ENCODE data around the gene DNAI2.
"Not testable (repeated sequence)": the region's sequence is repeated elsewhere in the genome, so short reads cannot be mapped to it uniquely, and the experiment has no call there.

DNAI2 gene

GRCh38 chr17:74276051-74276476, 2.0 kb downstream of the DNAI2 start:
- Histone ChIP-seq H3K27ac (no peak overlapping the region), H3K27me3 (peaks cover 35% of the 10 kb centered on the region), H3K4me3 (ENCODE audit: low read depth in 1 of 2, low read length in 1 of 2) (no peak overlapping the region), H3K36me3 (no peaks in the 10 kb centered on the region), H3K9me3 (no peaks in the 10 kb centered on the region), H3K4me1 (ENCODE audit: control insufficient read depth in 1 of 2, insufficient read depth in 1 of 2, low read depth in 1 of 2, low read length in 1 of 2) (no peaks in the 10 kb centered on the region)
- TF ChIP-seq CTCF (IDR thresholded peaks at IDR 0.05): no peak

- Histone ChIP-seq H3K27ac (no peak overlapping the region), H3K4me1 (ENCODE audit: control insufficient read depth in 1 of 2, insufficient read depth in 1 of 2, low read depth in 1 of 2, low read length in 1 of 2) (no peaks in the 10 kb centered on the region), H3K4me3 (ENCODE audit: low read depth in 1 of 2, low read length in 1 of 2) (no peak overlapping the region), H3K27me3 (peaks cover 35% of the 10 kb centered on the region), H3K36me3 (no peaks in the 10 kb centered on the region), H3K9me3 (no peaks in the 10 kb centered on the region)
- TF ChIP-seq CTCF (IDR thresholded peaks at IDR 0.05): no peak
Observed at GRCh38 chr17:74276541-74277009, 2.5 kb downstream of the DNAI2 start.

GRCh38 chr17:74277935-74278334, 3.9 kb downstream of the DNAI2 start:
- Histone ChIP-seq H3K27ac (no peak overlapping the region), H3K36me3 (no peaks in the 10 kb centered on the region), H3K9me3 (no peaks in the 10 kb centered on the region), H3K27me3 (peaks cover 34% of the 10 kb centered on the region), H3K4me1 (ENCODE audit: control insufficient read depth in 1 of 2, insufficient read depth in 1 of 2, low read depth in 1 of 2, low read length in 1 of 2) (peaks cover 3% of the 10 kb centered on the region in 2 experiments), H3K4me3 (ENCODE audit: low read depth in 1 of 2, low read length in 1 of 2) (no peak overlapping the region)
- no peak for TF ChIP-seq CTCF (IDR thresholded peaks at IDR 0.05)

GRCh38 chr17:74279617-74280016, 5.6 kb downstream of the DNAI2 start:
- not testable (repeated sequence) for H3K4me3 ChIP-seq (ENCODE audit: low read depth in 1 of 2, low read length in 1 of 2); H3K36me3 ChIP-seq; H3K27ac ChIP-seq; H3K9me3 ChIP-seq; H3K4me1 ChIP-seq (ENCODE audit: control insufficient read depth in 1 of 2, insufficient read depth in 1 of 2, low read depth in 1 of 2, low read length in 1 of 2)
- H3K27me3 ChIP-seq: peaks cover 25% of the 10 kb centered on the region

- no peaks in the 10 kb centered on the region for H3K36me3 ChIP-seq
- H3K4me3 ChIP-seq (ENCODE audit: low read depth in 1 of 2, low read length in 1 of 2): no peak overlapping the region
- peaks cover 25% of the 10 kb centered on the region for H3K27me3 ChIP-seq
- H3K4me1 ChIP-seq (ENCODE audit: control insufficient read depth in 1 of 2, insufficient read depth in 1 of 2, low read depth in 1 of 2, low read length in 1 of 2): peaks cover 4 to 7% of the 10 kb centered on the region in 2 experiments
- H3K27ac ChIP-seq: no peak overlapping the region
- no peaks in the 10 kb centered on the region for H3K9me3 ChIP-seq
- TF ChIP-seq CTCF (IDR thresholded peaks at IDR 0.05): no peak
Observed at GRCh38 chr17:74280093-74280513, 6.1 kb downstream of the DNAI2 start.

GRCh38 chr17:74281799-74282198, 7.8 kb downstream of the DNAI2 start:
- no peak for TF ChIP-seq CTCF (IDR thresholded peaks at IDR 0.05)
- Histone ChIP-seq H3K4me1 (ENCODE audit: control insufficient read depth in 1 of 2, insufficient read depth in 1 of 2, low read depth in 1 of 2, low read length in 1 of 2) (peaks cover 4 to 7% of the 10 kb centered on the region in 2 experiments), H3K27ac (no peak overlapping the region), H3K27me3 (peaks cover 18% of the 10 kb centered on the region), H3K36me3 (no peaks in the 10 kb centered on the region), H3K4me3 (ENCODE audit: low read depth in 1 of 2, low read length in 1 of 2) (no peak overlapping the region), H3K9me3 (no peaks in the 10 kb centered on the region)

- H3K36me3 ChIP-seq; H3K9me3 ChIP-seq; H3K27ac ChIP-seq; H3K4me1 ChIP-seq (ENCODE audit: control insufficient read depth in 1 of 2, insufficient read depth in 1 of 2, low read depth in 1 of 2, low read length in 1 of 2); H3K4me3 ChIP-seq (ENCODE audit: low read depth in 1 of 2, low read length in 1 of 2): not testable (repeated sequence)
- H3K27me3 ChIP-seq: peaks cover 18% of the 10 kb centered on the region
Observed at GRCh38 chr17:74282274-74282586, 8.2 kb downstream of the DNAI2 start.

Data from neutrophil (primary cell).